Measurements from ENCODE around the gene MED25. TPM values are rescaled to one million over a fixed set of nuclear protein-coding genes. Genes with fewer than 3 reads are reported as not detected.
A peak's percentile ranks its signal among the peaks of the same experiment; 100 is the strongest.

The MED25 gene
- total RNA-seq, 3 donors from 2014 or later (not counting 1 experiment from before 2014, with no cell fraction given), result 64.2 to 132 (median 69.5) TPM

DNA sequence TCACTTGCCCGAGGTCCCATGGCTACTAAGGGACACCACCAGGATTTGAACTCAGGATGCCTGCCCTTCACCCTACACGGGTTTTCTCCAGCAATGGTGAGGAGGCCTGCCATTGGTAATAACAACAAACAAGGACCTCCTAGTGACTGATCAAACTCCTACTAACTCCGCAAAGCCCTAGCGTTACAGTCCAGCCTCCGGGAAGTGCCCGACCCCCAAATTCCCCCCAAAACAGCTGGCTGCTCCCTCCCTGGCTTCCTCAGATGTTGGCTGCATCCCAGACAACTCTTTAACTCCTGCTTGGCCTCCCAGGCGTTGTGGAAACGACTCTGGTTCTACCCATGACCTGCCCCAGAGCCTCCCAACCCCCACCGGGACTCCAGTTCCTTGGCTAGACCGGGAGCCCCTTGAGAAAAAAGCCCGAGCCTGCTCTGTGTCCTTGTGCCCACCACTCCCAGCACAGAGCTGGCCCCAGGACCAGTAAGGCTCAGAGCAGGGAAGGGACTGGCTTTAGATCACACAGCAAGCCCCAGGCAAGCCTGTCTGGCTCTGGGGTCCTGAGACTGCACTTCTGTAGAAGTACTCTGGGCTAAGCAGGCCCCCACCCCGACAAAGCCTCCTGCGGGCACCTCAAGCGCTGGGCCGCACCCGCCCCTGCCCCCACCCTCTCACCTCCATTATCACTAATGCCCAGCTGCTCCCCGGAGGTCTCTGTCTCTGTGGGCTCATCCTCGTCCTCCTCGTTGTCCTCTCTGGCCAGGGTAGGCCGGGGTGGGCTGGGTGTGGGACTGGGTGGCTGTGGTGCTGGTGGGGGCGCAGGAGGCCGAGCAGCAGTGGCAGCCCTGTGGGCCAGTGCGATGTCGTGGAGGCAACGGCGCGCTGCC lies 54.4 kb downstream of the MED25 start:
- H3K9me3 ChIP-seq (ENCODE audit: control insufficient read depth, insufficient read depth, low read length), result no peaks in the 10 kb centered on the region
- Mint-ChIP-seq H3K4me1 (peaks cover 14 to 23% of the 10 kb centered on the region in 2 donors), H3K27me3 (ENCODE audit: low read depth in 2 of 2) (no peaks in the 10 kb centered on the region), H3K36me3 (no peaks in the 10 kb centered on the region), H3K4me3 (peak overlapping the region; percentile 26), H3K27ac (peak overlapping the region in 1 of 2 donors; percentile 63), H3K9me3 (no peaks in the 10 kb centered on the region)
- 97% methylated on average over 27 of the region's 27 CpGs for WGBS (ENCODE audit: insufficient coverage)
- no peak for DNase-seq
- H3K27ac ChIP-seq (ENCODE audit: low read length), result no peak overlapping the region
- TF ChIP-seq CTCF (IDR thresholded peaks at IDR 0.05), result no peak
- ATAC-seq, result no peak
- intact Hi-C loops (cut with micrococcal nuclease), result no loop called here
- H3K27me3 ChIP-seq (ENCODE audit: control insufficient read depth, insufficient read depth, low read length), result no peaks in the 10 kb centered on the region
- H3K4me1 ChIP-seq (ENCODE audit: control insufficient read depth, insufficient read depth, low read length), result peaks cover 41% of the 10 kb centered on the region
- H3K36me3 ChIP-seq (ENCODE audit: control insufficient read depth, insufficient read depth, low read length), result peaks cover 2% of the 10 kb centered on the region
- no peak overlapping the region for H3K4me3 ChIP-seq (ENCODE audit: low read length)

GRCh38 chr19:49873129-49873521 lies 55.0 kb downstream of the MED25 start:
- Mint-ChIP-seq H3K27ac (no peak overlapping the region), H3K4me3 (no peak overlapping the region), H3K27me3 (ENCODE audit: low read depth in 2 of 2) (no peaks in the 10 kb centered on the region), H3K4me1 (peaks cover 13 to 26% of the 10 kb centered on the region in 2 donors), H3K36me3 (no peaks in the 10 kb centered on the region), H3K9me3 (no peaks in the 10 kb centered on the region)
- no peak for DNase-seq
- intact Hi-C loops (cut with micrococcal nuclease), result no loop called here
- Histone ChIP-seq H3K27ac (ENCODE audit: low read length) (no peak overlapping the region), H3K36me3 (ENCODE audit: control insufficient read depth, insufficient read depth, low read length) (peaks cover 2% of the 10 kb centered on the region), H3K4me1 (ENCODE audit: control insufficient read depth, insufficient read depth, low read length) (peaks cover 38% of the 10 kb centered on the region), H3K27me3 (ENCODE audit: control insufficient read depth, insufficient read depth, low read length) (no peaks in the 10 kb centered on the region), H3K9me3 (ENCODE audit: control insufficient read depth, insufficient read depth, low read length) (no peaks in the 10 kb centered on the region), H3K4me3 (ENCODE audit: low read length) (no peak overlapping the region)
- TF ChIP-seq CTCF (IDR thresholded peaks at IDR 0.05), result no peak
- no peak for ATAC-seq
- WGBS (ENCODE audit: insufficient coverage), result 95% methylated on average over 29 of the region's 29 CpGs

GRCh38 chr19:49873834-49874233 lies 55.7 kb downstream of the MED25 start:
- Histone ChIP-seq H3K4me3 (ENCODE audit: low read length) (no peak overlapping the region), H3K27me3 (ENCODE audit: control insufficient read depth, insufficient read depth, low read length) (no peaks in the 10 kb centered on the region), H3K9me3 (ENCODE audit: control insufficient read depth, insufficient read depth, low read length) (no peaks in the 10 kb centered on the region), H3K36me3 (ENCODE audit: control insufficient read depth, insufficient read depth, low read length) (peaks cover 2% of the 10 kb centered on the region), H3K4me1 (ENCODE audit: control insufficient read depth, insufficient read depth, low read length) (peaks cover 38% of the 10 kb centered on the region), H3K27ac (ENCODE audit: low read length) (no peak overlapping the region)
- H3K4me1 Mint-ChIP-seq, result peaks cover 20 to 34% of the 10 kb centered on the region in 2 donors
- 93% methylated on average over 10 of the region's 10 CpGs for whole genome bisulfite sequencing (ENCODE audit: insufficient coverage)
- no peak for TF ChIP-seq CTCF (IDR thresholded peaks at IDR 0.05)
- H3K9me3 Mint-ChIP-seq, result no peaks in the 10 kb centered on the region
- ATAC-seq, result no peak
- no peaks in the 10 kb centered on the region for H3K27me3 Mint-ChIP-seq (ENCODE audit: low read depth in 2 of 2)
- no peak for DNase-seq
- intact Hi-C loops (cut with micrococcal nuclease), result no loop called here
- no peak overlapping the region for H3K27ac Mint-ChIP-seq
- no peak overlapping the region for H3K4me3 Mint-ChIP-seq
- no peaks in the 10 kb centered on the region for H3K36me3 Mint-ChIP-seq

Data from natural killer cell (primary cell).